GM10266 (cell line): Measurements from ENCODE around the gene NKAIN2.
A peak's percentile ranks its signal among the peaks of the same experiment; 100 is the strongest.

Experiments
- DNase-seq: peaks from one replicate; pipeline ENCODE4 v3.0.0; 2012; ENCODE audit errors: extremely low spot score
- TF ChIP-seq, protein P1 (sequence below): IDR thresholded peaks from 2 replicates; pipeline ENCODE4 v1.5.1; 2012; ENCODE audit warnings: mild to moderate bottlenecking, low read depth; ENCODE audit not compliant: control insufficient read depth, insufficient read depth; ENCODE audit errors: missing control alignments

The NKAIN2 gene

DNA sequence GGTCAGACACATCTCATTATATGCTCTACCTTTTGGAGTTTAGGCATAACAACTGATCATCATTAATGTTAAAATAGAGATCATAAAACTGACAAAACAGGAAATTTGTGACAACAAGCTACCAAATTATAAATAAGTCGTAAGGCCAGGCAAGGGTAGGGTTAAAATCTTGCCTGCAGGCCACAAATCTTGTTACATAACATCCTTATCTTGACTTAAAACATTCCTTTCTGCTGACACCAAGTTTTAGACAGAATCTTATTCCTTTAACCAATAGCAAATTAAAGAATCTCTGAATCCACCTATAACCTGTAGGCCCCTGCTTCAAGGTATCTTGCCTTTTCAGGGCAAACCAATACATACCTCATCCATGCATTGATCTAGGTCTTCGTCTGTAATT lies 32.5 kb upstream of the NKAIN2 start:
- no peak for DNase-seq
- TF ChIP-seq, protein P1, sequence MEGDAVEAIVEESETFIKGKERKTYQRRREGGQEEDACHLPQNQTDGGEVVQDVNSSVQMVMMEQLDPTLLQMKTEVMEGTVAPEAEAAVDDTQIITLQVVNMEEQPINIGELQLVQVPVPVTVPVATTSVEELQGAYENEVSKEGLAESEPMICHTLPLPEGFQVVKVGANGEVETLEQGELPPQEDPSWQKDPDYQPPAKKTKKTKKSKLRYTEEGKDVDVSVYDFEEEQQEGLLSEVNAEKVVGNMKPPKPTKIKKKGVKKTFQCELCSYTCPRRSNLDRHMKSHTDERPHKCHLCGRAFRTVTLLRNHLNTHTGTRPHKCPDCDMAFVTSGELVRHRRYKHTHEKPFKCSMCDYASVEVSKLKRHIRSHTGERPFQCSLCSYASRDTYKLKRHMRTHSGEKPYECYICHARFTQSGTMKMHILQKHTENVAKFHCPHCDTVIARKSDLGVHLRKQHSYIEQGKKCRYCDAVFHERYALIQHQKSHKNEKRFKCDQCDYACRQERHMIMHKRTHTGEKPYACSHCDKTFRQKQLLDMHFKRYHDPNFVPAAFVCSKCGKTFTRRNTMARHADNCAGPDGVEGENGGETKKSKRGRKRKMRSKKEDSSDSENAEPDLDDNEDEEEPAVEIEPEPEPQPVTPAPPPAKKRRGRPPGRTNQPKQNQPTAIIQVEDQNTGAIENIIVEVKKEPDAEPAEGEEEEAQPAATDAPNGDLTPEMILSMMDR: no peak

DNA sequence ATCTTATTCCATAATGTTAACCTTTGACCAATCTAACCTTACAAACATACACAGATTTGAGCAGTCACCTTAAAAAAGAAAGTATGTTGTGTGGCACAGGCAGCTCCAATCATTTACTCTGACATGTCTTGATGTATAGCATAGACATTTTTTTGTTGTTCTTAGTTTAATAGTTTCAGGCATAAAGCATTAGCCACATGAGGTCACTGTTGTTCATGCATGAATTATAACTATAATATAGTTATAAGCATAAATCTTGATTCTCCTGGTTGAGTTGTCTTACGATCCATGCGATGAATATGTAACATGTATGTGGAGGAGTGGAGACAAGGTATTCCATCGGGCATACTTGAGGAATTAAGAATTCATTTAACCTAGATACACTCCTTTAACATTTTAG lies 26.1 kb upstream of the NKAIN2 start:
- no peak for DNase-seq
- TF ChIP-seq, protein P1: peak; percentile 25

DNA sequence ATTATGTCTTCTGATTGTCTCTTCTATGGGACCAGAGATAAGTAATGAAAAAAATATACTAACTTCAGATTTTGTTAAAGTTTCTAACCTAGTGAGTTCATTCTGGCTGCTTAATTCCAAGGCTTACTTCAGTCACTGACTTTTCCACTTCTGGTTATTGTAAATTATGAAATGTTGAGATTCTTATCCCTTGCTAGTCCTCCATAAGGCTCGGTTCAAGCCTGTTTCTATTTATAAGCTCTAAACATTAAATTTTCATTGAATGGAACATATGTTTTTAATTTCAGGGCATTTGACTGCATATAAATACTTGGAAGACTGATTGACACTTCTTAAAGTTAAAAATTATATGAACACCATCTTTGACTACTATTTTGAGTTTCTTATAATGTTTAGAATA lies 23.6 kb upstream of the NKAIN2 start:
- DNase-seq: no peak
- TF ChIP-seq, protein P1: no peak

DNA sequence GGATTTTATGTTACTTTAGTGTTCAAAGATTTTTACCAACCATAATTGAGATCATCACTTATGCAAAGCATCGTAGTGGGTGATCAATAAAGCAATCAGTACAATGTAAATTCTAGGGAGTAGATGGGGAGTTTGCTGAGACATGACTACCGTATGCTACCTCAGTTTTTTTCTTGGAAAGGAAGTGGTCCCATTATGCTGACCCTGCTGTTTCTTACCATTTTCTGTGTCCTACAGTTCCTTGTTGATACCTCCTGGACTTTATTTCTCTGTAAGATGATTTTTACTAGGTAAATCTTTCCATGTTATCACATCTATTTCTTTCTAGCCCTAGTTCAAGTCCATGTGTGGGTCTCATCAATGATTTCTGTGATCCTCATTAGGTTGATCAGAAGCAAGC lies 19.3 kb upstream of the NKAIN2 start:
- DNase-seq: no peak
- TF ChIP-seq, protein P1: no peak

DNA sequence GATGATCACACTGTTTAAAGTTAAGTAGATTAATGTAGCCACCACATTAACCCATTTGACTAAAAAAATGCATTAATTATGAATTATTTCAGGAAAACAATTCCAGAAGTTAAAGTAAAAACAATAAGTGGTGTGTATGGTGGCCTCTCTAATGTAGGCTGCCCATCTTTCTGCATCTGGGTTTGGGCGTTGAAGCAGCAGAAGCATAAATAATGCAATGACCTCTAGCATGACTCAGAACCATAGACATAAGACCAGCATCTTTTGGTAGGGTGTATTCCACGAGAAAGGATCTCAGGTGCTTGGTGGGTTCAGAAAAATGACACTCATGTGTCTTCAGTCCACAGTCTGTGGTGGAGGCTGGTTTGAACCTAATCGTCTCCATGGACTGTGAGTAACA lies 18.6 kb upstream of the NKAIN2 start:
- TF ChIP-seq, protein P1: no peak
- DNase-seq: no peak

DNA sequence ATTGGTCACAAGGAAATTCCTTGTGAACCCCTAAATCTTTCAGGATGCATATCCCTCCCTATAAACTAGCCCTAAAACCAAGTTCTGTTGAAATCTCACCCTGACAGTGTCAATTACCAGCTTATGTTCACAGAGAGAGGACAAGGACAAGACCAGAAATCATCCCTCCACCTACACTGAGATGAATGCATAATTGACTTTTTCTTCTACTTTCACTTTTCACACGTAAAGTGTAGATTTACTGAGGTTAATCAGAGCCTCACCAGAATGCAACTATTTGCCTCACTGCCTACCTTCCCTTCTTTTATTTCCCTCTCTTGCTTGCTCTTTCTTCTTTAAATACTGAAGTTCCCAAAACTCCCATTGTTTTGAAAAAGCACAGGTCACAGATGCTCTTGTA lies 15.3 kb upstream of the NKAIN2 start:
- DNase-seq: no peak
- TF ChIP-seq, protein P1: no peak

DNA sequence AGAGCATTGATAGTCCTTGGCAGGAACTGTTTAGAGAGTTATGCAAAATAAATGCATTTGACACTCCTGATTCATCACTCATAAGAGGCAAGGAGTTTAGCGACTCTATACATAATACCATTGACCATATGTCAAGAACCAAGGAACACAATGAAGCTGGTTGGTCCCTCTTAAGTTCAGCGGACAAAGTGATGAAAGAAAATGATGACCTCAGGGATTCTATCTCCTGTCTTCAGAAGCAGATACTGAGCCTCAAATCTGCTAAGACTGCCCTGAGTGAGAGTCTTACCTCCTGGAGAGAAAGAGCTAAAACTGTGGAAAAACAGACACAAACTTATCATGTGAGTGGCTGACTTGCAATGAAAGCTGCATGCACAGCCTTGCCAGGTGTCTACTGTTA lies 9.5 kb upstream of the NKAIN2 start:
- no peak for DNase-seq
- TF ChIP-seq, protein P1: no peak
